Thyroid gland (tissue), 4 donors: ENCODE measurements around the gene EID2B.

Experiments
- CTCF ChIP-seq, 6 experiments: fragments of 200-600 bp in 3 of 6; fragments of 450-650 bp in 3 of 6; sonication (generic) in 3 of 6; IDR thresholded peaks; one replicate each; pipeline ENCODE4 v1.5.1; 2016 to 2019; ENCODE audit warnings: antibody characterized with exemption in 6 of 6, mild to moderate bottlenecking in 2 of 6, inconsistent platforms in 1 of 6, moderate library complexity in 1 of 6
- POLR2A ChIP-seq, 2 donors: fragments of 450-650 bp; IDR thresholded peaks; one replicate each; pipeline ENCODE4 v1.6.1; 2017; ENCODE audit warnings: antibody characterized with exemption in 2 of 2, mild to moderate bottlenecking in 2 of 2, moderate library complexity in 1 of 2

- TF ChIP-seq CTCF (IDR thresholded peaks at IDR 0.05) (no peak), POLR2A (IDR thresholded peaks at IDR 0.05) (no peak)
Observed at GRCh38 chr19:39558624-39559117, 26.0 kb upstream of the EID2B start.
